8988T (cell line): ENCODE data around the gene GABRB2.

Experiments
- DNase-seq: peaks from one replicate; pipeline ENCODE4 v3.0.0; 2011

The GABRB2 gene

DNA sequence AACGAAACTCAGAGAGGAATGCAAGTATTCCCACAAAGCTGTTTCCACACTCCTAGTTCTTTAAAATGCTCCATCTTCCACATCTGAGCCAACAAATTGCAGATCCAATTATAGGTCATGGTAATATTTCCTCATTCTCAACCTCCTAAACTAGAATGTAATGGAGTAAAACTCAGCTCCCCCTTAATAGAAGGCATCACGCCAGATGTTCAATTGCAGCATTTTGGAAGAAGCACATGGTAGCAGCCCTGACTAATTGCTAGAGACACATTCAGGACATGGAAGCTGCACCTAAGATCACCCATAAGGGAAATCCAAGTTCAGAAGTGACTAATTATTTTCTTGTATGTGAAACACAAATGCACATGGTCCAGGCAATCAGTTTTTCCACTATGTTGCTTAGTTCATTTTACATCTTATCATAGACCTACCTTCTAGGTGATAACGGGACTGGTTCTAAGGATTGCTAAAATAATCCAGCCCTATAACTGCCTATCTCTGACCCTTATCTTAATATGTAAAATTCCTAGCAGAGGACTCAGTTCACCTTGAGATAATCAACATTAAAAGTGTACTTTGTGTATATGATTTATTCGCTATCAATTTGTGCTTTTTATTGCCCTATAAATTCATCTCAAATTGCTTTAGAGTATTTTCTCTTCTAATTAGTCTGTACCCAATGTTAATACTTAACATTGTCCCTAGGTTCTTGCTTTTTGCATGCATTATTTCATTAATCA lies 75.1 kb downstream of the GABRB2 start:
- DNase-seq = no peak

DNA sequence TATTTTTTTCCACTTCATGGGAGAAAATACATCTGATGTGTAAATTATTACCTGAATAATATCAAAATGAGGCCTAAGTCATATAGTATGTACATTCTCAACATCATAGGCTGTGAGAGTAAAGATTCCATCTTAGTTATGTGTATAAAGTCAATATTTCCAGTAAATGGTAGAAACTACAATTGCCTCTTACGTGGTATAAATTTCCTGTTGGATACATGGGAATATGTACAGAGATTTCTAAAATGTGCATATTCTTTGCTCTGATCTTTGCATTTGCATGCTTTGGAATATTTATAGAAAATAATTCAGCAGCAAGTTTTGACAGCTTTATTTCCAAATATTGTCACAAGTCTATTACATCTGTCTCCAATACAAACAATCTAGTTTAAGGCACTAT lies 78.8 kb downstream of the GABRB2 start:
- DNase-seq = no peak

DNA sequence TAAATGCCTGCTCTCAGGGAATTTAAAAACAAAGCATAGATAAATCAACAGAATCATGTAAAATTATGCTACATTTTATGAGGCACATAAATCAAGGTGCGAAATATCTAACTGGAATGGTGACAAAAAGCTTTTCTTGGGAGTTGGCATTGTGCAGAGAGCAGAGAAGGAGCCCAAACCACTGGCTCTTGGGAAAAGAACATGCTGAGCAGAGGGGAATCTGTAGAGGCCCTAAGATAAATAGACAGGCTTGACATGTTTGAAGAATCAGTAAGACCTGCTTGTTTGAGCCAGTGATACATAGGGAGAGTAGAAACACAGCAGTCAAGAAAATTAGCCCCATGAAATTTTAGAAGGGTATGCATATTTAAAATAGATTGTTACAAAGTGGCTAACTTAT lies 85.8 kb downstream of the GABRB2 start:
- DNase-seq = no peak

DNA sequence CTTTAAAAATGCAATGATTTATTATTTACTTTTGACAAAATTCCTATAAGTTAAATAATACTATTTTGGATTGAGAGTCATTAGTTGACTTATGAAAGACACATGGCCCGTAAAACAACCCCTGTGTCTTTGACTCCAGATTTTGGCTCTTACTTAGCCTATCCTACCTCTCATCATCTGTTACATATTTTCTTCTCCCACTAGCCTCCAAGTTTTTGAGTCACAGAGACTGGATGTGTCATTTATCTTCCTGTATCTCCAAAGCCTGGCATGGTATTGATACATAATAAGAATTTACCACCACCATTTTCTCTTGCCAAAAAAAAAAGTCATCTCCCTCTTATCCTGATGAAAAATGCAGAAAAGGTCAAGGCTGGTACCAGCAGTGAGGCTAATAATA lies 99.9 kb downstream of the GABRB2 start:
- no peak for DNase-seq

DNA sequence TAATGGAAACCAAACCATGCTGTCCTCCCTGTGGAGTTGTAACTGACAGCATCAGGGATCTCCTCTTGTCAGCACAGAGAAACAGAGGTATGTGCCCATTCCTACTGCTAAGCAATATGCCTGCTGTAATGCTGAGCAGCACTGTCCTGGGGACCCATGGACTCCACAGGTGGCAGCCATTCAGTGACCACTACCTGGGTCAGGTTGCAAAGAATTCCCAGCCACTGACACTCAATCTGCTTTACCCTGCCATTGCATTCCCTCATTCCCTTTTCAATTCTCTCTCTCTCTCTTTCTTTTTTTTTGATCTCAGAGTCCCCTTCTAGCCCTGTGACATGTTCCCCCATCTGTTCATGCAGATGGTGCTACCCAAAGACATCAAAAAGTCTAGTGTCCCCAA lies 104.1 kb downstream of the GABRB2 start:
- DNase-seq = no peak

DNA sequence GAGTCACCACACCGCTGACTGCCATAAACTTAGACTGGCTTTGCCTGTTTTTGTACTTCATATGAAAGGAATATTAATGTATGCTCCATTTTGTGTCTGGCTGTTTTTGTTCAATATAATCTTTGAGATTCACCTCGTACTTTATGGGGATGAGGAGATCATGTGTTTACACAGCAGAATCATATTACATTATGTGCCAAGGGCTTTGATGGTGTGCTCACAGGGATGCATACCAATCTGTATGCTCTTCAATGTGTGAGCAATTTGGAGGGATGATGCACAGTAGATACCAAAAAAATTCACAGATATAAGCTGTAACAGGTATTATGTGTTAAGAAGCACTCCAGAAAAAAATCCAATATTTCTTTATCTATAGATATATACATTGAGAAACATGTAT lies 113.7 kb downstream of the GABRB2 start:
- no peak for DNase-seq

DNA sequence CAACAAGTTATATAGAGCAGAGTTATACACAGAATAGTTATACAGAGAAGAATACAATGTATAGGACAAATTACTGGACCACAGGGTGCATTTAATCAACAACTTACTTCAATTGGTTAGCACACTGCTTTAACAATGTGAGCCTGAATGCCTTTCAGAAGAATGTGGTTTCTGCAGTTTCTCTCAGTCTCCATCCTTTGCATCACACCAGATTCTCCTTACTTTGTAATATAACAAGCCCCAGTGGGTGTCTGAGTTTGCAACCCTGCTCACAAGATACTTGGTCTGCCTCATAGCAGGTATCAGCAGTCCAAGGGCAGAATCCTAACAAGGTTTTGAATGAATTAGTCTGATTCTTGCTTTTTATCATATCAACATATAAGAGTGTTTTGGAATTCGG lies 114.6 kb downstream of the GABRB2 start:
- DNase-seq = no peak

DNA sequence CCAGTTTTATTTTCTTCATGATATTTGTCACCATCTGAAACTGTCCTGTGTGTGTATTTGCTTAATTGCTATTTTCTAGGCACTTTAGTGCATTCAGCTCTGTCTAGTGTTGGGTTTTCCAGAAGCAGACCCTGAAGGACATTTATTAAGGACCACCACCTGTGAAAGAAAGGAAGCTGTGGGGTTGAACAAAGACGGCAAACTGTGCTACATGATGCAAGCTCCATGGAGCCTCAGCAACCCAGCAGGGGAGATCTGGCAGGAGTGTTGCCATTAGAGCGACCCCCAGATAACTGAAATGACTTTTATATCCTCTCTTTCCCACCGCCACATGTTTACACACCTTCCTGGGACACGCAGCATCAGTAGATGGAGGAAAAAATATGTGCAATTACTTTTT lies 125.5 kb downstream of the GABRB2 start:
- no peak for DNase-seq

DNA sequence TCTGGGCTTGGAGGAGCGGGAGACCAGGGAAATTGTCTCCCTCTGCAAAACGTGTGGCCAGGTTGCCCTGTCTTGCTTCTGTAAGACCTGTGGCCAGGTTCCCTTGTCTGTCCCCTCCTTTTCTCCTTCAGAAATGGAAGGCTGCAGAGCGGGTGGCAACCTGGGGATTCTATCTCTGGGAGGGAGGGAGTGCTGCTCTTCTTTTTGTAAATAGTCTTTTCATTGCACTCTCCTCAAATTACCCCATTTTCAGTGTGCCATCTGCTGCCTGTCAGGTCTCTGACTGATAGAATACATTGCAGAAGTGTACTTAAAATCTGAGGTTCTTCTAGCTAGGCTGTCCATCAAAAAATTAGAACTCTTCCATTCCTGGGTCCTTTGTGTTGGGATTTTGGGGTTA lies 126.0 kb downstream of the GABRB2 start:
- no peak for DNase-seq

DNA sequence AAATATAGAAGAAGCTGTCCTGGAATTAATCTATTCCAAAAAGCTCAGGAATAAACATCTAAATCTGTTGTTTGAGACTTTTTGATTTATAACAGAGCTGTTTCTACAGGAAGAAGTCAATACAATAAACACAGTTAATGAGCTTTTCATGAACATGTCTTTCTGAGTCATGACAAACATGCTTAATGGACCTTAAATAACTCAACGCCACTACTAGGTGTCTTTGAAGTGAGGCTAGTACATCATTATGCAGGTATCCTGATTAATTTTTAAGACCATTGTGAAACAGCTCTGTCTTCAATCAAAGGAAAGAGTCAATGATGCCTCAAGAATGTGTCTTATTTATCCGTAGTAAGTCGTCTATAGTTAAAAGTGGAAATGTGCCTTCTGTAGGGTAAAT lies 131.6 kb downstream of the GABRB2 start:
- no peak for DNase-seq

DNA sequence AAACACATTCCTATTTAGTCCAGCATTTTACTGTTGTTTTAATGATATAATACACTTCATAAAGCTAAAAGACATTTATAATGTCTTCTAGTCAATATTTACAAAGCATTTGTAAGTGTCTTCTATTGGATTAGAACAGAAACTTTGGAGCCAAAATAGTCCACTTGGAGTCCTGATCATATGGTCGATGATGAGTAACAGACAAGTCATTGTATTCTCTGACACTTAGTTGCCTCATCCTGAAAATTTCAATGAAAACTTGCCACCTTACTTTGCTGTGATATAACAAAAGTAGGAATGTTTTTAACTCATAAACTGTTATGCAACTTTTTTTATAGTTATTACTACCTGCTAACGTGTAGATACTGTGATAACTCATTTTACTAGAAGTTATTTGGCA lies 132.5 kb downstream of the GABRB2 start:
- DNase-seq = no peak

DNA sequence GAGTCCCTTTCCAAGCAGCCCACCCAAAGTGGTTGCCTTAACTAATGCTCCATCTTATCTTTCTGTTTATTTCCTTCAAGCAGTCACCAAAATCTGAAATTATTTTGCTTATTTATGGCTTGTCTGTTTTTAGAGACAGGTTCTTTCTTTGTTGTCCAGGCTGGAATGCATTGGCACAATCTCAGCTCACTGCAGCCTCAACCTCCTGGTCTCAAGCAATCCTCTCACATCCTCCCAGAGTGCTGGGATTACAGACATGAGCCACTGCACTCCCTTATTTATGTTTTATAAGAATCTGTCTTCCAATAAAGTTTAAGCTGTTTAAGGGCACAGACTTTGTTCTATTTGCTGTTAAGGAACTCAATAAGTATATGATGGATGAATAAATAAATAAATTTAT lies 133.7 kb downstream of the GABRB2 start:
- no peak for DNase-seq

DNA sequence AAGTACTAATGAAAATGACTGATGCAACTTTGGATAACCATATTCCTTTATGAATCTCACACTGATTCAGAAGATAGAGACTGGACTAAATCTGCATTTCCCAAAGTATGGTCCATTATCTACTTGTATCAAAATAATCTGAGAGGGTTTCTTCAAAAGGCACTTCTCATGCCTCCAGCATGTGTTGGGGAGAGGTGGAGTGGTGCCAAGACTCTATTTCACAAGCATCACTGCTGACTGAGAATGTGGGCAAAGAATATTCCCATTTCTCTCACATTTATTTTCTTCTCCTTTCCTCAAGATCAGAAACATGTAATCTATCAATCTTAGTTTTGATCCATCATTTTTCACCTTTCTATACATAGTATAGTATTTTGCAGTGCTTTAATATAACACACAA lies 135.4 kb downstream of the GABRB2 start:
- DNase-seq = no peak

DNA sequence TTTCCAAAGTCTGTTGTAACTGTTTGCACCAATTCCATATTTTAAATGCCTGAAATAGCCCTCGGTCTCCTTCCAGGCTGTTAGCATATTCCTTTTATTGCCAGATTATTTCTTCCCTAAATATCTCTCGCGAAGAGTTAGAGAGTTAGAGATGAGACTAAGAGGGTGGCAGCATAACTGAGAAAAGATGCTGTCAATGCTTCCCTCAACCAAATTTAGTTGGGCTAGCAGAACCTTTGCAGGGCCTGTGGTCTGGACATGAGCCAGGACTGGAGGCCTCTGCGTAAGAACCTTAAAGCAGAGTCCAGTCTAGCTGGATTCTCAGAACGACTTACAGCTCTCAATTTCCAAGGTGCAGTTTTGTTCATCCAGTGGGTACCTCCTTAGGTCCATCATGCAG lies 135.9 kb downstream of the GABRB2 start:
- DNase-seq = no peak

DNA sequence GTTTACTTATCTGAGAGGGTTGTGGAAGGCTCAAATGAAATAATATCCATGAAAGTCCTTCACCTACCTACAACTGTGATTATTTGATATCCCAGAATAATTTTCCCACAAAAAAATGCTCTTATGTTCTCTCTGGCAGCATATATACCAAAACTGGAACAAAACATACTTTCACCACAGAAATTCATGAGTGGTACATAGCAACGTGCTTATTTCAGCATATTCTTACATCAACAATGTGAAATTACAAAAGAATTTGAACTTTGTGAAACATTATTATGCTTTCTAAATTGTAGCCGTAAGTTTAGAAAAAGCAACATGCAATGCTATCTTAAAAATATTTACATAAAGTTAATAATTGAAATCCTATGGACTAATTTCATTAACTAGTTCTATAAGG lies 137.1 kb downstream of the GABRB2 start:
- DNase-seq = no peak

DNA sequence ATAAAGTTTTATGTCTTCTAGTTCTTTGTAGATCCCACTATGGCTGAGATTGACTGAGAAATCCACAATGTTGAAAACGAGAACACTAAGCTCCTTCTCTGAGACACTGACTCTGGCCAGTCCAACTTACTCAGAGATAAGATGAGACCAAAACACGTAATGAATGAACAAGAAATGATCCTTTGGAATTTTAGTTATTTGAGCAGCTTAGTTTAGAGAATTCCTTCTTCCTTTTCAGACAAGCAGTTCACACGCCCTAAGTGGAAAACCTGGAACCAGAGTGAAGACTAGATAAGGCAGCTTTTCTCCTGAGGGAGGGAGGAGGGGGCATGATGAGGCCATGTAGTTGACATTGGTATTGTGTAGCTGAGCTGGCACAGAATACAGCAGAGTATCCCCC lies 139.6 kb downstream of the GABRB2 start:
- no peak for DNase-seq

DNA sequence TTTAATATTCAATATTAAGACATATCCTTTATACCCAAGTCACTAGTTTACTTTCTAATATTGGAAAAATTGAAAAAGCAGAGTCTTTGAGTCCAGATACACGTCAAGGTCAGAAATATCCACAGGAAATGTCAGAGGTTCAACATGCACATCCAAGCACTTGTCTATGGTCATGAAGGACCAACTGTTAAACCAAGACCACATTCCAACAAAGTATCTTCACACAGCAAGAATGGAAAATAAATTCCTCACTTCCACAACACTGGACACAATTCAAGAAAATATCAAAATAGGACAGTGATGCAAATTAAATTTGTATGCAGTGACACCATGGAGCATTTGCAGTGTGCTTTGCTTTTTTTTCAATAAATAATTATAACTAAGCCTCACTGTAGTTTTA lies 142.5 kb downstream of the GABRB2 start:
- DNase-seq = no peak

DNA sequence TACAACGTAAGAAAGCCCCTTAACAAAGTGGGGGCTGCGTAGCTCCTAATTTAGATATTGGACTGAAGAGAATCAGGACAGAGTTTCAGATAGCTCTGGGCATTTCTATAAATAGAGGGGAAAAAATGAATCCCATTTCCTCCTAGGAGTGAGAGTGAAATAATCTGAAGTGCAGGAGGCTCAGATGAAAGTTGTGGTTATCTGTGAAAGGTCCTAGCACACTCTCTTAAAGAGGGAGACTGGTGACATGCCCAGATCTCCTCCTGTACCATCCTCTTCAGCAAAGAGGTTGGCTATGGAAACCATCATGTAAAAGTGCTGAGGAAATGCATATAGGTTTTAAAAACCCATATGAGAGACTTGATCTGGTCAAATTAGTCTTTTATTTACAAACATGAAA lies 143.4 kb downstream of the GABRB2 start:
- no peak for DNase-seq

DNA sequence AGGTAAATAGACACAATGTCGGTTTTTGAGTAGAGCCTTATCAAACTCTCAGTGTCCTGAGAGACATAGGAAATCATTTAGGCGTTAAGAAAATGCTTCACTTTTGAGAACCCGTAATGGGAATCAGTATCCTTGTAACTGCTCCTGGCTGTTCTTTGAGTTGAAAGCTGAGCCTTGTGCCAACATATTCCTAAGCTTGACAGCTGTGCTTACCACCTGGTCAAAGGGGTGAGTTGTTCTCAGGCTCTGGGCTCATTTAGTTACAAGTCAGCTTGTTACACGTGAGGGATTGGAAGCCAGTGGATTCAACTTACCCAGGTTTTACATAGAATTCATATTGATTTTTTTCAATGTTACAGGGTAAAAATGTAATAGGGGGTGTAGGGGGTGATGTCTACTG lies 145.9 kb downstream of the GABRB2 start:
- DNase-seq = no peak

DNA sequence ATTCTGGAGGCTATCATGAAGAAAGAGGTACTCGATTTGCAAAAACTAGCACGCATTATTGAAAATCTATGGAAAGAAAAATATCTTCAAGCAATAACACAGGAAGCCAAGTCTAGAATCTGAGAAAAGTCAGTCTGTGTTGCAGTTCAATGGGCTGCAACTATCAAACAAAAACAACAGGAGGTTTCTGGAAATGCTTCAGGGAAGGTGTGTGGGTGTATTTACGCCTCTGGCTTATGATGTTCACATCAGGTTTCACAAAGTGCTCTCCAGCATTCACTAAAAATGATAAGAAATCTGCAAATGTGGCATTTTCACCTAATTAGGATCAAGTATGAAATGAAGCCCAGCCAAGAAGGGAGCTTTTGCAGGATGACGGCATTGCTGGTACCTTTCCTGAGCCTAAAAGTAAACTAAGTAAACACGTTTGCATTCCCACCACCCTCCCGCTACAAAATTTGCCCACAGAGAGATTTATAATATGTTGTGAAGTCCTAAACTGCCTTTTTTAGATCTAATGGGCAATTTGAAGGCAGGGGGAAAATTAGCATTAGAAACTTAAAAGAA lies 146.4 kb downstream of the GABRB2 start:
- DNase-seq = no peak

DNA sequence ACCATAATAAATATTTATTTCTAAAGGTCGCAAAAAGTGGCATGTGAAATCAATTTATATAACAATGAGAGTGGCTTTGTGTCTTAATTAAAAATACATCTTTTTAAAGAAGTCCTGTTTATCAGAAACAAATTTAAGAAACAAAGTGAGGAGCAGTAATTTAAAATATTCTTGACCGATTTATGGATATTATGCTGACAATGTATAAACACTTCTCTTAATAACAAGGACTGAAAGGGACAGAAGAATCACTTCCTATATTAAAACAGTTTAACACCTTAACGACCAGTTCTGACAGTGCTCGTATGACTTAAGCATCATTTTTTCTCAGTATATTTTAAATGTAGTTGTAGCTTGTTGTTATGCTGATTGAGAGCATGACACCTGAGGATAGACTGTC lies 149.1 kb downstream of the GABRB2 start:
- no peak for DNase-seq

DNA sequence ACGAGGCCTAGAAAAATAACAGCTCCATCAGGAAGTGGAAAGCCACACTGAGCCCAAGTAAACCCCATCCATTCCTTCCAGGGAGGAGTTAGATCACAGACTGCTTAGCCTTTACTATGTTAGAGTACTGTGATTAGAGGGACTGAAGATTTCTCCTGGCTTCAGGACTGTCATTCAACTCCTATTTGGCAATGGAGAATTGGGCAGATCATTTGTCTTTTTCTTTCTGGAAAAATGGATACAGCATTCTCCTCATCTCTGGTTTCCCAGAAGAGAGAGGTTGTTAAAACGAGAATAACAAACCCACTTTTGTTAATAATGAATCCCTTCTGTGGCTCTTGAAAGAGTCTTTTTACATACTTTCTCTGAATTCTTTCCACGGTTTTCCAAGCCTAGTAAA lies 150.4 kb downstream of the GABRB2 start:
- no peak for DNase-seq

DNA sequence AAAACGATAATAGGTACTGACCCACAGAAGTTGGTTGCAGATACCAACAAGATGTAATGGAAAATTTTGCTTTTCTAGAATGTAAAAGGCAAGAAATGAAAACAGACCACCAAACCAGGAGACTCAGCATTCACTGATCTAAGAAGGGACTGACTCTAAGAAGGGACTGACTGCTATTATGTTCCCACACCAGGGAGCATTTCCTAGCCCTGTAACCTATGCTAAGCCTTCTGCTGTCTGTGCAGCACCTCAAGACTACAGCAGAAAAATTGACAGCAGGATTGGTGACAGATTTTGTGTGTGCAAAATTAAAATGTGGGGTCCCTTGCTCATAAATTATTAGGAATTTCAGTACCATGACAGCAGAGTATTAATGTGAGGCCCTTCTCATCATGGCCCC lies 154.8 kb downstream of the GABRB2 start:
- DNase-seq = no peak

DNA sequence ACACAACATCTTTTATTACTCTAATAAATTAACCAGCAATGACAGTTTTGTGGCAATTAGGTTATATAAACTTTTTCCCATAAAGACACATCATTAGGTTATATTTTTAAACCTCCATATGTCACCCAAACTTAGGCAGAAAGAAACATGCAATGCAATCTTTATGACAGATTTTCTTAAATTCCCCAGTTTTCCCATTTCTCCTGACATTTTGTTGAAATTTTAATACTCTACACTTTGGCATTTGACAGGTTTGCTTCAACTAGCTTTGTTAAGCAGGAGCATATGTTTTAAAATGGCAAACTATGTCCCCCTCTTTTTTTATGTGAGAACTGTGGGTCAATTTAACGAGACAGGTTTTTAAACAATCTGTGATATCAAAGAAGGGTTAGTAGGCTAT lies 155.5 kb downstream of the GABRB2 start:
- no peak for DNase-seq

DNA sequence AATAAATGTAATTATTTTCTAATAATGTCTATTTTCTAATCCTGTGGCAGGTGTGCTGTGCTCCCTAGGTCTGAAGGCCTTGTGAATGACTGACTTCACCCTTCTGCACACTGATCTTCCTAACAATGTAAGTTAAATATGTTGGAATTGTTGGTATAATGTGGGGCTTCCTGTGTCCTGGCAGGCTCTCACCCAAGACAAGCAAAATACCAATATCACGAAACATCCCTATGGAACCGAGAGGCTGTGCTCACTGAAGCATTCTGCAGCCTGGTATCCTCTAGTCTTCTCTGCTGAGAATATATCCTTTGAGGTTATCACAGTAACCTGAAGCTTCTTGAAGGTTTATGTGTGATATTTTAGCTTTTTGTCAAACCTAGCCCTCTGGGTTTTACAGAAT lies 159.4 kb downstream of the GABRB2 start:
- DNase-seq = no peak
